NCI-H1417 treated with DMSO at 0.1 percent for 48 hours (cell line): Measurements from ENCODE around the gene OR9Q2.
"Not testable (repeated sequence)": the region's sequence is repeated elsewhere in the genome, so short reads cannot be mapped to it uniquely, and the experiment has no call there.

ENCODE experiments used
- DNase-seq: peaks from one replicate; lab custom pipeline; 2025; lab: John Stamatoyannopoulos, UW

Gene OR9Q2

DNA sequence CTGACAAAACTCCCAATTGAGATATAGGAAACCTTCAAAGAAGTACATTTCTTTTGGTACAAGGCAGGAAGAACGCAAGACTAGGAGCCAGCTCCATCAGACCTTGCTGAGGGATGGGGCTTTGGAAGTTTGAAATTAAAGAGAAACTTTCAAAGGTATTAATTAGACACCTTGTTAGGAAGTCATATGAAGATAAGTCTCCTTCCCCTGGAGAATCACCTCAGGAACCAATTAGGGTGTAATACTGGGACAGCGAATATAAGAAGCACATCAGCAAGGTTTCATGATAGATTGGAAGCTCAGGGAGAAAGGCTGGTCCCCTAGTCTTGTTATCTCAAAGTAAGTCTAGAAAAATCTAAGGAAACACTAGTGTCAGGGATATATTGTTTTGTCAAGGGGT is at the start of gene OR9Q2:
Gene OR9Q2, plus strand, starts transcription at position 301 of the 400 bp plus-strand sequence. CDS start 1,421 bp downstream, outside the sequence.
- DNase-seq: no peak

DNA sequence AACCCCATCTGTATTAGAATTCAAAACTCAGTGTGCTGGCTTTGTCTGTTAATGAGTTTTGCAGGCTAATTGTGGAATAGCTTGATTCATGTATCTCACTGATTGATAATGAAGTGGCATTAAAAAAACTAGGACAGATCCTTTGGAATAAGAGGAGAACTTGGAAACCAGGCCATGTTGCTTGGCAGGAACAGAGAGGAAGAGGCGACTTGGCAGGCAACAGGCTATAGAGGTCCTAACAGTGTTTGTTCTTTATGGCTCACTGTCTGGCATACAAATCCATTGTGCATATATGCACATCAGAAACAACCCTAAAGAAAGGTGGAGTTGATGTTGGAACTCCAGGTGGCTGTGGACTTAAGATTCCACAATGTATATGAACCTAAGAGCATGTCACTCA is 46.1 kb upstream of the OR9Q2 start:
- no peak for DNase-seq

DNA sequence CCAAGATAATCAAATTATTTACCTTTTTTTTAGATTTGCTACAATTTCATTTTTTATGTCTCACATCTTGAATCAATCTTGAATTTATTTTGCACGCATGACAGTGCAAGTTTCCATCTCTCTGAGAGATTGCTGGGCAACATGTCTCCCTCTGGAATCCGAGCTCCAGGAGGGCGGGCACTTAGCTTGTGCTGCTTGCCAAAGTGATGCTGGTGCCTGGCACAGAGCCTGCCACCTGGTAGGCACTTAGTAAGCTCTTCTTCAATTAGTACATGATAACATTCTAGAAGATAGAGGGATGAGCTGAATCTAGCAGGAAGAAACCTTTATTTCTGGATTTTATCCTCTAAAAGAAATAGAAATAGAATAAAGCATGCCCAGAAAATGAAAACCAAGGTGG is 36.1 kb upstream of the OR9Q2 start:
- DNase-seq: no peak

DNA sequence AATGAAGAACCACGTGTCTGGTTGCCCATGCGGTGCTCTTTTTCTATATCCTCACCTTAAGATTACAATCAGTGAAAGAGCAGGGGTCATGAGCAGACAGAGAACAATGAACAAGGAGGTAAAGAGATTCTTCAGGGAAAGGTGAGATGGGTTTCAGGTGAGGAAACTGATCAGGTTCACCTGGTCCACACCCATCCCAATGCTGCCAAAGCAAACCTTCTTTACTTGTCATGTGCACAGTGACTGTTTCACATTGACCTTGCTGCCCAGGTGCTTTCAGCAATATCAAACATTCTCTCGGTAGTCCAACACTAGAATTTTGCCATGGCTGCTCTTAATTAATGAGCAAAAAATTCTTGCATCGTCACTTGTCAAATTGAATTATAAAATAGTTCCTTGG is 24.5 kb upstream of the OR9Q2 start:
- no peak for DNase-seq

DNA sequence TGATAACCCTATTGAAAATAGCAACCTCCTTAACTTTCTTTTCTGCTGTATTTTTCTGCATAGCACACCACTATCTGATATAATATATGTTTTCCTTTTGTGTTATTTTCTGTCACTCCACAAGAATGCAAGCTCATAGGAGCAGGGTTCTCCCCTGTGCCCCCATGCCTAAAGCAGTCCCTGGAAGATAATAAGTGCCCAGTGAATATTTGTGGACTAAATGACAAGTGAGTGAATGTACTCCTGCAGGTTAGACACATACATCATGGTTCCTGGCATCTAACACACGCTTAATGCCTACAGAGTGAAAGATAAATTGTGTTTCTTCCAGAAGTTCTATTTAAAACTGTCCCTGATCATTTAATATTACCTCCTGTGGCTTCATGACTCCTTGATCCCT is 23.9 kb upstream of the OR9Q2 start:
- no peak for DNase-seq

DNA sequence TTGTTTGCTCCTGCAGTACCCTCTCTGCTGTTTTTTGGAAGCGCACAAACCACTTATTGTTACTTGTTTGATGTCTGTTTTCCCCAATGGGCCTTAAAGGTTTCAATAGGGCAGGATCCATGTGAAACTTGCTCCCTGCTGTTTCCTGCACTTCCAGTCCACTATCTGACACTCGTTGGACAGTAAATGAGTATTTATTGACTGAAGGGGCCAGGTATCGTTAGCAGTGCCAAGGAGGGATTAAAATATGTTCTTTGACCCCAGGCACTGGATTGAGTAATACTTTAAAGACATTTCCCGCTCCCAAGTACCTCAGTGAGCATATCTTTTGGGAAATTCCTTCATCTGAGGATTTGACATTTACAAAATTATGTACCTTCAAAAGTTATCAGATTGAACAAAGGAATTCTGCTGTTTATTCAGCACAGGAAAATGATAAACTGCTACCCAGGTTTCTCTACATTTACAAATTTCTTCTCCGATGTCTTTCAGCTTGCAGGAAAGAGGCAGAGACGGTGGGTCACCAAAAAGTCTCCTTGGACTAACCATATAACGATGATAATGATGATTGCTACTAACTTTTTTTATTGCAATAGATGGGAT is 23.3 kb upstream of the OR9Q2 start:
- DNase-seq: no peak

- no peak for DNase-seq
Measured at GRCh38 chr11:58177409-58178054, 11.3 kb upstream of the OR9Q2 start.

DNA sequence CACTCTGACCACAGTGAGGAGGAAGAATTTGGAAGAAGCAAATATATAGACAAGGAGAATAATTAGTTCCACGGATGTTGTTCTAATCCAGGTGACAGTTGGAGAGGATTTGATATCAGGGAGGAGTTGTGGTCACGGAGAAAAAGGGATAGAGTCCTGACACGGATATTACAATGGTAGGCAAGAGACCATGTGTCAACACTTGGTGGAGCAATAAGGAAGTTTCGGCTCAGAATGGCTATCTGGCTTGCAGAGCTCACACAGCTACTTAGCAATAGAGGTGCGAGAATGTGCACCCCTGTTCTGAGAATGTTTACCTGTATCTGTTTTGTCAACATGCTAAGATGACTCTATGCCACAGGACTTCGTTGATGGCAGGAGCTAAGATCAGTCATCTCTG is 10.4 kb upstream of the OR9Q2 start:
- no peak for DNase-seq

DNA sequence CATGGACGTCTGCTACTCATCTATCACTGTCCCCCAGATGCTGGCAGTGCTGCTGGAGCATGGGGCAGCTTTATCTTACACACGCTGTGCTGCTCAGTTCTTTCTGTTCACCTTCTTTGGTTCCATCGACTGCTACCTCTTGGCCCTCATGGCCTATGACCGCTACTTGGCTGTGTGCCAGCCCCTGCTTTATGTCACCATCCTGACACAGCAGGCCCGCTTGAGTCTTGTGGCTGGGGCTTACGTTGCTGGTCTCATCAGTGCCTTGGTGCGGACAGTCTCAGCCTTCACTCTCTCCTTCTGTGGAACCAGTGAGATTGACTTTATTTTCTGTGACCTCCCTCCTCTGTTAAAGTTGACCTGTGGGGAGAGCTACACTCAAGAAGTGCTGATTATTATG is 9.2 kb upstream of the OR9Q2 start:
- no peak for DNase-seq

GRCh38 chr11:58186938-58187337 is 1.9 kb upstream of the OR9Q2 start:
- no peak for DNase-seq

DNA sequence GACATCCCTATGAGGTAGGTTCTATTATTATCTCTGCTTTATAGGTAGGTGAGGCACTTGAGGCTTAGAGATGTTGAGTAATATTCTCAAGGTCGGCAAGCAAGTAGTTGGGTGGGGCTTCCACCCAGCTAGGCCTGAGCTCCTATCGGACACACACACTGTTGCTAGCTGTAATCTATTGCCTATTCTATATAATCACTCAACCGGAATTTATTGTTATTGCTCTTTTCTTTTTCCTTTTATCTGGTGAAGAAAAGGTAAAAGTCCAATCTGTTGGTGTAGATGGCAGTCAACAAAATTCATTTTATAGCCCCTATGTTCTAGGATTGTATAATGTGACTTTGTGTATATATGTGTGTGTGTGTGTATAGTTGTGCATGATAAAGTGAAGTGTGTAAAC is 3.4 kb downstream of the OR9Q2 start:
- DNase-seq: no peak

DNA sequence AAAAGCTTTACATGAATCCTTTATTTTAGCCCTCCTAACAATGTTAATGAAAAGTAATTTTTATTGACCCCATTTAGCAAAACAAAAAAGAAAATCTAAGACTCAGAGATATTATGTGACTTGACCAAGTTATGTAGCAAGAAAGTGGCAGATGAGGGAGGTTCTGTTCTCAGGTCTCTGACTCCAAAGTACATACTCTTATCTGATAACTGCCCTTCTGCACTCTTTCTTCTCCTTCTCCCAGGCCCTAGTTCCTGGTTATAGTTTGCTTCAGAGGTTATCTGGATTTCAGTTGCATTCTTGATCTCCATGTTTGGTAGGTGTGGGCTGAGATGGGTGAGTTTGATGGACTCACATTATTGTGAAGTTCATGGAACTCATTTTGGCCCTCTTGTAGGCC is 4.5 kb downstream of the OR9Q2 start:
- no peak for DNase-seq

DNA sequence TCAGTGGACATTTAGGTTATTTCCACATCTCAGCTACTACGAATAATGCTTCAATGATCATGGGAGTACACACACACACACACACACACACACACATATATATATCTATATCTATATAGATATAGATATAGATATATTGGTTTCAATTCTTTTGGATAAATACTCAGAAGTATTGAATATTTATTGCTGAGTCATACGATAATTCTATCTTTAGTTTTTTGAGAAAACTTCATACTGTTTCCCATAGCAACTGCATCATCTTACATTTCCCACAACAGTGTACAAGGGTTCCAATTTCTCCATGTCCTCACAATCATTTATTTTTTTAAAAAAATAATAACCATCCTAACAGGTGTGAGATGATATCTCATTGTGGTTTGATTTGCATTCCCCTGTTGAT is 7.1 kb downstream of the OR9Q2 start:
- no peak for DNase-seq

DNA sequence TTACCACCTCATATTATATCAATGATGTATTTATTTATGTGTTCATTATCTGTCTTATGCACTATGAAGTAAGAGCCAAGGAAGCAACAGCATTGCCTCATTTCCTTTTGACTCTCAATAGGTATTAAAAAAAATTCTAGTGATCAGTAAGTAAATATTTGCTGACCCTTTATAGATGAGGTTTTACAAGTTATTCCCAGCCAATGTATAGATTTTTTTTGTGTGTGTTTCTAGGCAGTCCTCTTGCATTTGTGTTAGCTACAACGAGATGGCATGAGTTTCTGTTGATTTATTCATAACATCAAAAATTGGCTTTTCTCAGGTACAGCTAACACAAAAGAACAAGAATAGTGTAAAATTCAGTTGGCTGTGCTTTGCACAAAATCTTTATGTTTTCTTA is 10.4 kb downstream of the OR9Q2 start:
- no peak for DNase-seq

- no peak for DNase-seq
Measured at GRCh38 chr11:58204042-58204441, 15.2 kb downstream of the OR9Q2 start, which contains the start of gene OR1S2. Gene OR1S2, minus strand, starts transcription at chr11:58204142. Its CDS starts 0 bp downstream, at chr11:58204142.

DNA sequence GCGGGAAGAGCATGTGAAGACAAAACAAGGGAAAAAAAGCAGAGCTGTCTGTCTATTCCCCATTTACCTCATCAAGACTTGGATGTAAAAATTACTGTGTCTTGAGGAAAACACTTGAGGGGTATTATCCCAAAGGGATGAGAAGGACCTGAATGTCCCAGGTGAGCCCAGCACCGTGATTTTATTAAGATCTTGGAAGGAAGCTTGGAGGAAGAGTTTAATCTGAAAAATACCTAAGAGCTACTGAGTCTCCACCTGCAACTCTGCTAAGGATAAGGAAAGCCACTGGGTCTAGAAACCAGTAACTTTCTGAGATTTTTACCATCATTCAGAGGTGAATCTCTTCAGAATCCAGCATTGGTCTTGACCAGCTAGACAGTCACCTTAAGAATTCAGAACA is 23.6 kb downstream of the OR9Q2 start, which contains the start of gene OR1S1:
Gene OR1S1, plus strand, starts transcription at position 301 of the 400 bp plus-strand sequence.
- DNase-seq: not testable (repeated sequence)

- DNase-seq: no peak
Measured at GRCh38 chr11:58216476-58216875, 27.6 kb downstream of the OR9Q2 start.

DNA sequence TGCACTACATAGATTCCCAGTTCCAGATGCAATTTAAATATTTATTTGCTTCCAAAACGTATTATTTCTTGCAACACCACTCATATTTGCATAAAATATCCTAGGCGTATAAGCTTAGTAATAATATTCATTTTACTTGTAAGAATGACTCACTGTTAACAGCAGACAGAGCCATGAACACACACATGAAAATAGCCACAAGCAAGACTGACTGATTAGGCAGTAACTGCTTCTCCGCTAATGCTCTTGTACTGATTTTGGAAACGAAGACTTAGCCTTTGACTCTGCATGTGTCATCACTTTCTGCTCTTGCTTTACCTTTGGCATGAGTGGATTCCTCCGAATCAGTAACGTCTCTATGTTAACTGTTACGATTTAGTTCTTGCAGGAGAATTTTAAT is 33.9 kb downstream of the OR9Q2 start:
- no peak for DNase-seq

- DNase-seq: no peak
Measured at GRCh38 chr11:58227956-58228615, 39.2 kb downstream of the OR9Q2 start.
